ENCODE data around the gene HOXA5. TPM values are rescaled to one million over a fixed set of nuclear protein-coding genes. Genes with fewer than 3 reads are reported as not detected.

HOXA5 gene
- total and polyA plus RNA-seq, 10 of the 15 experiments (the other 5 are each of a cell fraction or from before 2014, with no cell fraction given): 0.05 to 0.13 TPM; not detected in 8

DNA sequence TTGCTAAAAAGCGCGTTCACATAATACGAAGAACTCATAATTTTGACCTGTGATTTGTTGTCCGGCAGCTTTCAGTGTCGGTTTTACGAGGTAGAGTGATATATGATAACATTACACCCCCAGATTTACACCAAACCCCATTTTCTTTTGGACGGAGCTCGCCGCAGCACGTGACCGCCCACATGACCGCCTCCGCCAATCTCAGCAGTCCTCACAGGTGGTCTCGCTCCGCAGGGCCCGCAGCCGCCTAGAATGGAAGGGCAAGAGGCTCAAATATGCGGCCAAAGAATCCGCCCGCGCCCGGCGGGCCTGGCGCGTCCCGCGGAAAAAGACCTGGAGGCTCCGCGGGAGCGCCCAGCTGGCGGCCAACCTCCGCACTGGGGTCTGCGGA, 13.0 kb upstream of the HOXA5 start, which contains the start of gene HOXA7 (continued):
- no peak for TF ChIP-seq HDGF (IDR thresholded peaks at IDR 0.05)
- no peak for TF ChIP-seq SMARCA5 (IDR thresholded peaks at IDR 0.05)
- no peak for TF ChIP-seq HDAC6 (IDR thresholded peaks at IDR 0.05; ENCODE audit: unreplicated experiment)
- no peak for TF ChIP-seq BCL11A (IDR thresholded peaks at IDR 0.05; ENCODE audit: low read depth, low read length)
- TF ChIP-seq IRF4 (IDR thresholded peaks at IDR 0.05; ENCODE audit: low read depth, low read length): no peak

- no peak for ATAC-seq
- no peaks in the 10 kb centered on the region for H3K36me3 ChIP-seq (ENCODE audit: control insufficient read depth in 2 of 2, insufficient read depth in 2 of 2, low read length in 1 of 2)
- H3K4me1 ChIP-seq (ENCODE audit: control insufficient read depth, insufficient read depth, low read length): no peaks in the 10 kb centered on the region; the same call in 1 of the 2 replicates
- WGBS (ENCODE audit: insufficient coverage, insufficient replicate concordance, low lambda C conversion rate, missing lambda C conversion rate): 5% methylated on average over 58 of the region's 63 CpGs
- no peak overlapping the region for H3K9ac ChIP-seq (ENCODE audit: control insufficient read depth, insufficient read depth, low read length)
- H3K4me3 ChIP-seq: no peak overlapping the region
- intact Hi-C loops (cut with micrococcal nuclease; ENCODE audit: unreplicated experiment) (no loop called here), in situ Hi-C loops (cut with MboI) (loop anchor here (5.0 to 25.0 kb wide), 3 partner anchors 789 to 1294 kb away; no protein-coding TSS in a partner anchor)
- BruUV-seq (replicated peaks): no TSS peak
- no peak for TF ChIP-seq SP1 (IDR thresholded peaks at IDR 0.05; ENCODE audit: low read depth, low read length)
- TF ChIP-seq SUZ12 (IDR thresholded peaks at IDR 0.05; ENCODE audit: unreplicated experiment): peak; percentile 91
- peak; percentile 86 for TF ChIP-seq HDAC6 (IDR thresholded peaks at IDR 0.05; ENCODE audit: unreplicated experiment)
- H3K79me2 ChIP-seq (ENCODE audit: control insufficient read depth, insufficient read depth, low read length): no peaks in the 10 kb centered on the region
- SMC1A ChIA-PET (ENCODE audit: uncharacterized antibody, unreplicated experiment): interaction anchor here (1.0 kb wide), 1 partner anchor 300 kb away, joined by 3 read pairs; no protein-coding TSS in a partner anchor
- no peak overlapping the region for H3K27ac ChIP-seq (ENCODE audit: control insufficient read depth, insufficient read depth)
- no peak for DNase-seq (ENCODE audit: low read depth, low spot score)
- peaks cover 22 to 60% of the 10 kb centered on the region in 2 experiments for H3K27me3 ChIP-seq (replicated peaks in 1 of 2; ENCODE audit: control insufficient read depth in 2 of 2, insufficient read depth in 2 of 2, low read length in 1 of 2)
- FAIRE-seq: no peak
- no peak overlapping the region for H2AFZ ChIP-seq (ENCODE audit: control insufficient read depth, low read depth, low read length)
- RAD21 ChIA-PET (ENCODE audit: unreplicated experiment): no interaction called here
- POLR2A ChIA-PET: no interaction called here
- no peaks in the 10 kb centered on the region for H4K20me1 ChIP-seq (ENCODE audit: control insufficient read depth, insufficient read depth)
- H3K9me3 ChIP-seq (replicated peaks; ENCODE audit: control insufficient read depth, insufficient read depth, low read length): no peaks in the 10 kb centered on the region; the same call in 2 of the 3 replicates
- CTCF ChIA-PET: interaction anchor here (0.6 to 1.2 kb wide), 3 partner anchors 301 to 488 kb away, joined by 3 to 4 read pairs (median 3); no protein-coding TSS in a partner anchor
- H3K4me2 ChIP-seq (ENCODE audit: control insufficient read depth, insufficient read depth): no peak overlapping the region; the same call in 1 of the 2 replicates
Observed at GRCh38 chr7:27155816-27156507, 12.5 kb upstream of the HOXA5 start.
